Measurements from ENCODE around the gene SP5.

- TF ChIP-seq MAX (CRISPR knock-in tag; IDR thresholded peaks at IDR 0.05) (no peak), CTCF (IDR thresholded peaks at IDR 0.05) (no peak), TP53 (CRISPR knock-in tag; IDR thresholded peaks at IDR 0.05) (no peak), SP1 (CRISPR knock-in tag; conservative IDR thresholded peaks at IDR 0.05) (no peak), E2F4 (CRISPR knock-in tag; IDR thresholded peaks at IDR 0.05; ENCODE audit: borderline replicate concordance, low read depth) (no peak), ZBTB21 (CRISPR knock-in tag; IDR thresholded peaks at IDR 0.05; ENCODE audit: borderline replicate concordance) (no peak), ZNF263 (CRISPR knock-in tag; IDR thresholded peaks at IDR 0.05; ENCODE audit: low read depth) (no peak)
- TF ChIP-seq, protein P1, sequence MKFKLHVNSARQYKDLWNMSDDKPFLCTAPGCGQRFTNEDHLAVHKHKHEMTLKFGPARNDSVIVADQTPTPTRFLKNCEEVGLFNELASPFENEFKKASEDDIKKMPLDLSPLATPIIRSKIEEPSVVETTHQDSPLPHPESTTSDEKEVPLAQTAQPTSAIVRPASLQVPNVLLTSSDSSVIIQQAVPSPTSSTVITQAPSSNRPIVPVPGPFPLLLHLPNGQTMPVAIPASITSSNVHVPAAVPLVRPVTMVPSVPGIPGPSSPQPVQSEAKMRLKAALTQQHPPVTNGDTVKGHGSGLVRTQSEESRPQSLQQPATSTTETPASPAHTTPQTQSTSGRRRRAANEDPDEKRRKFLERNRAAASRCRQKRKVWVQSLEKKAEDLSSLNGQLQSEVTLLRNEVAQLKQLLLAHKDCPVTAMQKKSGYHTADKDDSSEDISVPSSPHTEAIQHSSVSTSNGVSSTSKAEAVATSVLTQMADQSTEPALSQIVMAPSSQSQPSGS (CRISPR knock-in tag; IDR thresholded peaks at IDR 0.05; ENCODE audit: borderline replicate concordance, low read depth), result no peak
- TF ChIP-seq, protein P2, sequence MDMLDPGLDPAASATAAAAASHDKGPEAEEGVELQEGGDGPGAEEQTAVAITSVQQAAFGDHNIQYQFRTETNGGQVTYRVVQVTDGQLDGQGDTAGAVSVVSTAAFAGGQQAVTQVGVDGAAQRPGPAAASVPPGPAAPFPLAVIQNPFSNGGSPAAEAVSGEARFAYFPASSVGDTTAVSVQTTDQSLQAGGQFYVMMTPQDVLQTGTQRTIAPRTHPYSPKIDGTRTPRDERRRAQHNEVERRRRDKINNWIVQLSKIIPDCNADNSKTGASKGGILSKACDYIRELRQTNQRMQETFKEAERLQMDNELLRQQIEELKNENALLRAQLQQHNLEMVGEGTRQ (CRISPR knock-in tag; IDR thresholded peaks at IDR 0.05), result no peak
- TF ChIP-seq, protein P3, sequence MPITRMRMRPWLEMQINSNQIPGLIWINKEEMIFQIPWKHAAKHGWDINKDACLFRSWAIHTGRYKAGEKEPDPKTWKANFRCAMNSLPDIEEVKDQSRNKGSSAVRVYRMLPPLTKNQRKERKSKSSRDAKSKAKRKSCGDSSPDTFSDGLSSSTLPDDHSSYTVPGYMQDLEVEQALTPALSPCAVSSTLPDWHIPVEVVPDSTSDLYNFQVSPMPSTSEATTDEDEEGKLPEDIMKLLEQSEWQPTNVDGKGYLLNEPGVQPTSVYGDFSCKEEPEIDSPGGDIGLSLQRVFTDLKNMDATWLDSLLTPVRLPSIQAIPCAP (CRISPR knock-in tag; IDR thresholded peaks at IDR 0.05), result no peak
Observed at GRCh38 chr2:170694316-170694715, 20.8 kb upstream of the SP5 start.

Measured in WTC11 (cell line).